GM10847 (cell line): Measurements from ENCODE around the gene SPATC1L.

Source experiments
- POLR2A ChIP-seq: IDR thresholded peaks from 2 replicates; pipeline ENCODE4 v1.6.1; 2011; ENCODE audit not compliant: insufficient read length; ENCODE audit errors: extremely low read depth

SPATC1L gene

GRCh38 chr21:46118316-46119143 is 65.7 kb downstream of the SPATC1L start:
- no peak for TF ChIP-seq POLR2A

- no peak for TF ChIP-seq POLR2A
Measured at GRCh38 chr21:46117586-46118315, 66.5 kb downstream of the SPATC1L start.

GRCh38 chr21:46116776-46117585 is 67.3 kb downstream of the SPATC1L start:
- TF ChIP-seq POLR2A, result no peak

GRCh38 chr21:46116189-46116775 is 68.0 kb downstream of the SPATC1L start:
- no peak for TF ChIP-seq POLR2A

- TF ChIP-seq POLR2A, result no peak
Measured at GRCh38 chr21:46115441-46116188, 68.6 kb downstream of the SPATC1L start.

- no peak for TF ChIP-seq POLR2A
Measured at GRCh38 chr21:46114963-46115362, 69.3 kb downstream of the SPATC1L start.

GRCh38 chr21:46113497-46114176 is 70.6 kb downstream of the SPATC1L start:
- TF ChIP-seq POLR2A, result no peak

- TF ChIP-seq POLR2A, result no peak
Measured at GRCh38 chr21:46112725-46113215, 71.5 kb downstream of the SPATC1L start.

GRCh38 chr21:46111857-46112724 is 72.2 kb downstream of the SPATC1L start:
- TF ChIP-seq POLR2A, result no peak

GRCh38 chr21:46111193-46111571 is 73.1 kb downstream of the SPATC1L start:
- TF ChIP-seq POLR2A, result no peak
